Stimulated activated CD8-positive, alpha-beta memory T cell treated with anti-CD3 and anti-CD28 coated beads, Interleukin-15, amount 100 ng/mL, for 1 hour (primary cell): Measurements from ENCODE around the gene SLC25A30.
"Not testable (repeated sequence)": the region's sequence is repeated elsewhere in the genome, so short reads cannot be mapped to it uniquely, and the experiment has no call there.

Source experiments
- DNase-seq: peaks from one replicate; pipeline ENCODE4 v3.0.0-alpha.2; 2020; ENCODE audit warnings: low read depth

SLC25A30 gene

DNA sequence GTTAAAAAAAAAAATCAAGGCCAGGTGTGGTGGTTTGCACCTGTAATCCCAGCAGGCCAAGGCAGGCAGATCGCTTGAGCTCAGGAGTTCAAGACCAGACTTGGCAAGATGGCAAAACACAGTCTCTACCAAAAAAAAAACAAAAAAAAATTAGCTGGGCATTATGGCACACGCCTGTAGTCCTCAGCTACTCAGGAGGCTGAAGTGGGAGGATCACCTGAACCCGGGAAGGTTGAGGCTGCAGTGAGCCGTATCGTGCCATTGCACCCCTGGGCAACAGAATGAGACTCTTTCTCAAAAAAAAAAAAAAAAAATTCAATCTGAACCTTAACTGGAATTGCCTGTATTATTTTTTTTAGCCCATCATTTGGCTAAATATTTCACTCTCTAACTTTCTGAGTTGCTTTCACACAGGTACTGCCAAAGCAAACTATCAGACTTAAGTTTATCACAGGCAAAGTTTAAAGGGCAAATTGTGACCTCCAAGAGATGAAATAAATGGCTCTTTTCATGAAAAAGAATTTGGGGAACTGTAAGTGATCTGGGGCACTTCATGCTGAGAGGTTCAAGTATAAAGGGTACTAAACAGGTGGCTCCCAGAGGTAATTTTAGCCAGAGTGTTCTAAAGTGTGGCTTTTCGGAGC is 14.7 kb upstream of the SLC25A30 start:
- no peak for DNase-seq

DNA sequence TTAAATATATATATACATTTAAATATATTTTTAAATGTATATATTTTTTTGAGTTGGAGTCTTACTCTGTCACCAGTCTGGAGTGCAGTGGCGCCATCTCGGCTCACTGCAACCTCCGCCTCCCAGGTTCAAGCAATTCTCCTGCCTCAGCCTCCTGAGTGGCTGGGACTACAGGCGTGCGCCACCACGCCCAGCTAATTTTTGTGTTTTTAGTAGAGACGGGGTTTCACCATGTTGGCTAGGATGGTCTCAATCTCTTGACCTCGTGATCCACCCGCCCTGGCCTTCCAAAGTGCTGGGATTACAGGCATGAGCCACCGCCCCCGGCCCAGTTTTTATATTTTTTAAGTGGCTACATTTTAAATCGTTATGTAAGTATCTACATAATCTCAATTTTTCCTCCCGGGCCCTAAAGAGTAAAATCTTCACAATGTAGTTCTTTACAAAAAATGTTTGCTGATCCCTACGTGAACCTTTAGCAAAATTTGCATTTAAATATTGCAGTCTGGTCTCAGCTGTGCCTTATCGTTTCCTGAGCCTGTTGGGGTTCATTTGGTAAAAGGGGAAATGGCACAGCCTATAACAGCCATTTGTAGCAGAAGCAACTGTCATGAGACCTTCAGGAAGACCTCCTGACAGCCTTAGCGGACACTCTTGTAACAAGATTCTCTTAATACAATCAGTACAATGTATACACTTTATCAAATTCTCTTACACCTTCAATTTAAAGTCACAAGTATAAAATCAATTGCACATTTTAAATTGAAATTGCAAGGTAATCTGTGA is 8.1 kb upstream of the SLC25A30 start:
- DNase-seq, result not testable (repeated sequence)

DNA sequence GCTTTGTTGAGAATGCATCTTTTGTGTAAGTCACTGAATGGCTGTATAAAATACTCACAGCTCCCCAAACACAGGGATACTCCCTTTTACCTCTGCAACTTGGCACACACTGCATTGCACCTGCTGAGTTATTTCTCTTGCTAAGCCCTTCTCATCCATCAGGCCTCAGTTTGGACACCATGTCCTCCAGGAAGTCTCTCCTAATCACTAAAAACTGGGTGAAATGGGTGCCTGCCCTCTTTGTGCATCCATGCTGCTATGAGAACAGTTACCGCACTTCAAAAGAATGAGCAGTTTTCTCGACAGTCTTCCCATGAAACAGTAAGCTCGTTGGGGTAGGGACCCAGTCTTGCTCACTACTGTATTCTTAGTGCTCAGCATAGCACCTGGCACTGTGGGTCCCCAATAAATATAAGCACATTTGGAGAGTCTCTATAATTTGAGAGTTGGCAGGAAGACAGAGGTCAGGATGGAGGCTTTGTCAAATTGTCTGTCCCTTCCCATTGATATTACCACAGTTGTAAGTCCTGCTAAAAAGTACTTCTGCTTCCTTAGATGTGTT is 4.6 kb upstream of the SLC25A30 start:
- DNase-seq, result no peak

DNA sequence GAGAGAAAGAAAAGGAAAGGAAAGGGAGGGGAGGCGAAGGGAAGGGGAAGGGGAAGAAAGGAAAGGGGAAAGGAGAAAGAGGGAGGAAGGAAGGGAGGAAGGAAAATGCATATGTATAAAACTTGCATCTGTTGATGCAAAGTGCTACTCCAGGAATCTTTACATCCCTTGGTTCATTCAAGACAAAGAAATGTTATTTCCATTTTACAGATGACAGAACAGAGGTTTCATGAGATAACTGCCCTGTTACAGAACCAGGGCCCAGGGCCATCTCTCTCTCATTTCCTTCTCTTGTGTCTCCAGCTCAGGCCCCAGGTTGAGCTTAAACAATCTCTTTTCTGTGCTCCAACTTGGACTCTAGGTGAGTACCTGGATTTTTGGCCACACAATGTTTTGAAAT is 1.8 kb upstream of the SLC25A30 start:
- no peak for DNase-seq

DNA sequence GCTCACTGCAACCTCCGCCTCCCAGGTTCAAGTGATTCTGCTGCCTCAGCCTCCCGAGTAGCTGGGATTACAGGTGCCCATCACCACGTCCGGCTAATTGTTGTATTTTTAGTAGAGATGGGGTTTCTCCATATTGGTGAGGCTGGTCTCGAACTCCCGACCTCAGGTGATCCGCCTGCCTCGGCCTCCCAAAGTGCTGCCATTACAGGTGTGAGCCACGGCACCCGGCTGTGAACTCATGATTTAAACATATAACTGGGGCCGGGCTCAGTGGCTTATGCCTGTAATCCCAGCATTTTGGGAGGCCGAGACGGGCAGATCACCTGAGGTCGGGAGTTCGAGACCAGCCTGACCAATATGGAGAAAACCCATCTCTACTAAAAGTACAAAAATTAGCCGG is 1.2 kb upstream of the SLC25A30 start:
- not testable (repeated sequence) for DNase-seq

DNA sequence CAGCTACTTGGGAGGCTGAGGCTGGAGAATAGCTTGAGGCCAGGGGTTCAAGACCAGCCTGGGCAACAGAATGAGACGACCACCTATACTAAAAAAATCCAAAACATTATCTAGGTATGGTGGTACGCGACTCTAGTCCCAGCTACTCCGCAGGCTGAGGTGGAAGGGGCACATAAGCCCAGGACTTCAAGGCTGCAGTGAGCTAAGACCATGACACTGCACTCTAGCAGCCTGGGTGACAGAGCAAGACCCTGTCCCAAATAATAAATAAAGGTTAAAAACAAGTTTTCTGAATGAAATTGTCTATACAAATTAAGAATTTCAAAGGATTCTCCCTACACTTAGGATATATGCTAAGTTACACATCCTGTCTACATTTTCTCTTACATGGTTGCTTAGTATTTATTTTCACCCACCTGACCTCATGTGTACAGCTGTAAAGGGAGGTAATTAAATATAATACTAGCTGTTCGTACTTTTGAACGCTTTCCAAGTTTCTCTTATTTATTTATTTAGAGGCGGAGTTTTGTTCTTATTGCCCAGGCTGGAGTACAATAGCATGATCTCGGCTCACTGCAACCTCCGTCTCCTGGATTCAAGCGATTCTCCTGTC is 1.6 kb downstream of the SLC25A30 start:
- no peak for DNase-seq

DNA sequence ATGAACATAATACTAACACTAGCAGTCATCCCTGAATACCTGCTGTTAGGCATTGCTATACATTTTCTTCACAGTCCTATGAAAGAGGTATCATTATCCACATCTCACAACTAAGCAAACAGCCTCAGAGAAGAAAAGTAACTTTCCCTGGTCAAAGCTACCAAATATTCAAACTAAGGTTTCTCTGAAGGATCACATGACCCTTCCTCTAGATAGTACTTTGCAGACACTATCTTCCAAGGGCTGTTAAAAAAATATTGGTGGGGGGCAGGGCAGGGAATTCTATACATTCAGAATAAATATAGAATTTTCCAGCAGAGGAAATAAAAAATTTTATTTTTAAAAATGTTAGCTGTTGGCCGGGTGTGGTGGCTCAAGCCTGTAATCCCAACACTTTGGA is 3.1 kb downstream of the SLC25A30 start:
- no peak for DNase-seq

DNA sequence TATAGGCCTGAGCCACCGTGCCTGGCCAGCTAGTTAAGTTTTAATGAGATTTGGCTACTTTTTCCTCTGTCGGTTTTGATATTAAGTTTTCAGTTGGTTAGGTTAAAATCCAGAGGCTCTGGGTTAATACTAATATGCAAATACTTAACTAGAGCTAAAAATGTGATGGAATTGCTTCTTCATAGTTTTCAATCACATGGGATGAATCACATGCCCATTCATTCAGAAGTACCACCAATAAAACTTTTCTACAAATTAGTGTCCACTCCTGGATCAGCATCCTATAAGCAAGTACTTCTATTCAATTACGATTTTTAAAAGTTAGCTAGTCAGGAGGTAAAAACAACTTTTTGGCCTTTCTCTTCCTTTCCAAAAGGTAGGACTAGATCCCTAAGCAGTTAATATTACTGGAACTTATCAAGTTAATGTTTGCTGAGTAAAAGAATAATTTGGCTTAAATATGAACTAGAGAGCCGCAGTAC is 4.3 kb downstream of the SLC25A30 start:
- no peak for DNase-seq

DNA sequence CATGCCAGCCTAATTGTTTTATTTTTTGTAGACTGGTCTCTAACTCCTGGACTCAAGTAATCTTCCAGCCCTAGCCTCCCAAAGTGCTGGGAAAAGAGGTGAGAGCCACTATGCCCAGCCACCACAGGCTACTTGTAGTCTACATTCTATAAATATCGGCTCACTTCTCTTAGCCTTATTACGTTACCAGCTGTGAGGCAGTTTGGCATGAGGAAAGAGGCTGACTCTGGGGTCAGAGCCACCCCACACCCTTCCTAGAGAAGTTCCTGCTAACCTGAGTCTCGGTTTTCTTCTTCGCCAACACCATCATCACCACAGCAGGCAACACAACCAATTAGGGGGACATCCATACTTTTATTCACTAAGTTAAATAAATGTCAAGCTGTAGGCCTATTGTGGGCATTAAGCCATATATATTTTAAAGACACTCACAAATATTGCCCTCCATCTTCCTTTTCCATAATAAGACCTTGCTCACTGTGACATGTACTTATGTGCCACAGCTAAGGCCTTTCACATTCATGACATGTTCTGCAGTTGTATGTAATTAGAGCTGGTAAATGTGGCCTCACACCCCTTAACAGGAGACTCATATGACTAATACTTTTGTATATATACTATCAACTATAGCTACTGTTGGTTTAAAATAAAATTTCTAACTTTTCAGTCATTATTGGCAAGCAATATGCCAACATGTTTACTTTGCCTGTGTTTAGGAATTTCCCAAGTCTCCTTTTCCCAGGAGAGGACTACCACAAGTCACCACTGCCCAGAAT is 5.7 kb downstream of the SLC25A30 start:
- DNase-seq, result no peak

DNA sequence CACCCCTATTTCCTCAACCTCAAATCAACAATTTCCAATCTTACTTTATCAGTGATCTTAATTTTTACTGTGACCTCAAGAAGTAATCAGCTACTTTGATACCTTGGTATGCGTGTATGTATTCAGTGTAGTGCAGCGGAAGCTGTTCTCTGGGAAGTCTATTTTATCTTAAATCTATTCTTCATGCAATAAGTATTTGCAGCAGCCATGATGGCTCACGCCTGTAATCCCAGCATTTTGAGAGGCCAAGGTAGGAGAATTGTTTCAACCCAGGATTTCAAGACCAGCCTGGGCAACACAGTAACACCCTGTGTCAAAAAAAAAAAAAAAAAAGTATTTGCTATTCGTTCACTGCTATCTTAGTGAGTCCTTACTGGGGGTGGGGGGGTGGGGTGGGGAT is 6.5 kb downstream of the SLC25A30 start:
- DNase-seq, result no peak

DNA sequence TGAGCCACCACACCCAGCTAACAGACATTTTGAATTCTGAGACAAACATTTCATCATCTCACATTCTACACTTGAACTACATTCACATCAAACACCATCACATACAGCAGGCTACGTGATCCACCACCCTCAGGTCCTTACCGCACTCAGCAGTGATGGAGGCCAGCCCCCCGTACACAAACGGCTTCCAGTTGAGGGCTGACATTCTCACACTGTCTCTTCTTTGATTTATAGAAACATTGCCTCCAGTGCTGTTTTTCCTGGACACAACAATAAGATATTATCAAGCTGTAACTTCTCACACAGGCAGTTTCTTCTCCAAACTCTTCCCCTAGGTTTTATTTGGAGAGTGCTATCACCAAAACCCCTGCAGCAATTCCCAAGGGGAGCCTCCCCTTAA is 7.0 kb downstream of the SLC25A30 start:
- DNase-seq, result no peak

DNA sequence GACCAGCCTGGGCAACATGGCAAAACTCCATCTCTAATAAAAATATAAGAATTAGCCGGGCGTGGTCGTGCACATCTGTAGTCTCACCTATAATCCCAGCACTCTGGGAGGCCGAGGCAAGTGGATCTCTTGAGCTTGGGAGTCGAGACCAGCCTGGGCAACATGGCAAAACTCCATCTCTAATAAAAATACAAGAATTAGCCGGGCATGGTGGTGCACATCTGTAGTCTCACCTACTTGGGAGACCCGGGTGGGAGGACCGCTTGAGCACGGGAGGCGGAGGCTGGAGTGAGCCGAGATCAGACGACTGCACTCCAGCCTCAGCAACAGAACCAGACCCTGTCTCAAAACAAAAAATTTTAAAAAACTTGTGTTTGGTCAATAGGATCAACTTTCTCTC is 7.7 kb downstream of the SLC25A30 start:
- DNase-seq, result no peak

DNA sequence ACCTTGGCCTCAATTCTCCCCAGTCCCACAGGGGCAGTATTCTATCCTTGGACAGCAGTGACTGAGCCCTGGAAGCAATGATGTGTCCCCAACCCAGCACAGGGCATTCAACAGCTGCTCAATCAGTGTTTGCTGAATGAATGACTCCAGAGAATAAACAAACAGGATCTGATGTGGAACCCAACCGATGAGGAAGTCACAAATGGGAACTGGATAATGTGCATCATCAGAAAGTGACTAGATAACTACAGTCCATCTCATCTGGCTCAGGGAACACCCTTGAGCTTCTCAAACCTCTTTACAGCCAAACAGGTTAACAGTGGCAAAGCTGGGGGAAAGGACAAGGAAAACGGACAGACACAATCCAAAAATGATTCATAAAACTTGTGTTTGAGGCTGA is 8.2 kb downstream of the SLC25A30 start:
- no peak for DNase-seq

DNA sequence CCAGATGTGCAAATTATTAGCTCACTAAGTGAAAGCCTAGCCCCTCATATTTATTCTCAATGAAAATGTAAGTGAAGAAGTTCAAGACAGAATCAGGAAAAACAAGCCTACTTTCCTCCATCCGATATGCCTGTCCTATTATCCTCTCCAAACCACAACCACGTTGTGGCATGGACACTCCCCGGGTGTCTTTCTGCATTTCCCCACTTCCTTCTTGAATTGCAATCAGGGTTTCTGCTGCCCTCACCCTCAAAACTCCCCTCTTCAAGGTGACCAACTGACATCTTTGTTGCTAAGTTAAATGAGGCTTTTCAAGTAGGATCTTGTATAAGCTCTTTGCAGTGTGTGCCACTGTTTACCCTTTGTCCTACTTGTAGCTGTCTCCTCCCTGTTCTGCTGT is 11.8 kb downstream of the SLC25A30 start:
- no peak for DNase-seq

DNA sequence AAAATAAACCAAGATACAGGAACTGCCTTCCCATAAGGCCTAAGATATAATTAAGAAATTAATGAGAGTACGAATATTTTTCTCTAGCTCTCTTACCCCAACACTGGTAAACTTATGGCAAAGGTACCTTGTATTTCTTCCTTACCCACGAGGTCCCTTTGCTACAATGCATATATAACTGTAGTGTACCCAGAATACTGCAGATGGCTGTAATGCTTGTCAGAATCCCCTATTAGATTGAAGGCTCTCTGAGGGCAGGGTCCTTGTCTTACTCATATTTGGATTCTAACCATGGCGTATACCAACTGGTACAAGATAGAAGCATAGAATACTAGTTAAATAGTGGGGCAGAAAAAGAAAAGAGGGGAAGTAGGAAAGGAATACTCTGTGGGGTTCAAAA is 15.1 kb downstream of the SLC25A30 start:
- no peak for DNase-seq

DNA sequence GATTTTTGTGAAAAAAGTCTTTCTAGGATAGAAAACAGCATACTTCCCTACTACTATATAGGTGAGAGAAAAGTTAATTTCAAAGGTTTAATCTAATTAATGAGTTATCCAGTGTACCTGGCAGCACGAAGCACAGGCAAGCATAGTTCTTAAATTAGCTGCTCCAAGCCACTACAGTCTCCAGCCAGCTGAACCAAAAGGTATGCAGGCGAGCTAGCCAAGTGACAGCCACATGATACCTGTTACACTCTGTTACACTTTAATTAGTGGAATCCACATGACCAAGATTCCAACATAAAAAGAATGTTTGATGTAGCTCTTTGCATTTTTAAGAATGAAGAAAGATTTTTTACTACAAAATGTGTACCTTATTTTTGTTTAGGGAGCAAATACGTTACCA is 15.5 kb downstream of the SLC25A30 start:
- no peak for DNase-seq

DNA sequence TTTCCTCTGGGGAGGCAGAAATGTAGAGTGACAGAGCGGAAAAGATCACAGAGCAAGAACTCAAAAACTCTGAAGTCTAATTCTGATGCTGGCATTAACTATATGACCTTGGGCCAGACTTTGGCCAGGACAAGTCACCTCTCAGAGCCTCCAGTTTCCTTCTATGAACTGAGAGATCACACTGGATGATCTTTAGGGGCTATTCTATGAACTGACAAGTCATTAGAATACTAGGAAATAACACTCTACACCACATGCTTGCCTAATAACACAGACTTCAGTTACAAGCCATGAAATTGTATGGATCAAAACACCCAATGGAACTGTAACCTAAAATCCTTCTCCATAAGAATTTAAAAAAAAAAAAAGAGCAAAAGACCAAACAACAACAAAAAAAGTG is 16.9 kb downstream of the SLC25A30 start:
- no peak for DNase-seq

DNA sequence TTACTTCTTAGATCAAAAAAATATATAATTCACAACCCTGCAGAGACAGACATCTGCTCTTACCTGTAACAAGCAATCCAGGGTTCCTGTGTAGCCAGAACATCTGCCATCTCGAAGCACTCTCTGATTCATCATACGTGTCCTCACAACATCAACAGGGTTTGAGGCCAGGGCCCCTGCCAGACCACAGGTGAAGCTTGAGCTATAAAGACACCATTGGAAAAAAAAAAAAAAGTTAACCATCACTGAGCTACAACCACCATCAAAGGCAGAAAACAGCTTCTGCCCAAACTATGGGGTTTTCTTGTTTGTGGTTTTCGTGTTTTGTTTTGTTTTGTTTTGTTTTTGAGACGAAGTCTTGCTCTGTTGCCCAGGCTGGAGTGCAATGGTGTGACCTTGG is 19.3 kb downstream of the SLC25A30 start:
- DNase-seq, result no peak

DNA sequence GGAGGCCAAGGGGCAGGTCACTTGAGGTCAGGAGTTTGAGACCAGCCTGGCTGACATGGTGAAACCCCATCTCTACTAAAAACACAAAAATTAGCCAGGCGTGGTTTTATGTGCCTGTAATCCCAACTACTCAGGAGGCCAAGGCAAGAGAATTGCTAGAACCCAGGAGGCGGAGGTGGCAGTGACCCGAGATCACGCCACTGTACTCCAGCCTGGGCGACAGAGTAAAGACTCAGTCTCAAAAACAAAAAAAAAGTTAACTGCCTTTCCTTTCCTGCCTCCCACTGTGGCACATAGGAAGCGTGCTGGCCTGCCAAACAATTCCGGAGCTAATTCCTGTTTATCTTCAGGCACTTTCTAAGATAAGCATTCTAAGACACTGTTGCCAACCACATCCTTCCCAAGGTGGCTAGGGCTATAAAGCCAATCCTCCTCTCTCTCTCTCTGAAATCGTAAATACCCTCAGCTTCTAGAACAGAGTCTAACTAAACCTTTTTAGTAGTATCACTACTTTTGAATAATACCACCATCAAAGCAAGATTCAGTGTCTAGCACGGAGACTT is 21.6 kb downstream of the SLC25A30 start:
- DNase-seq, result no peak

DNA sequence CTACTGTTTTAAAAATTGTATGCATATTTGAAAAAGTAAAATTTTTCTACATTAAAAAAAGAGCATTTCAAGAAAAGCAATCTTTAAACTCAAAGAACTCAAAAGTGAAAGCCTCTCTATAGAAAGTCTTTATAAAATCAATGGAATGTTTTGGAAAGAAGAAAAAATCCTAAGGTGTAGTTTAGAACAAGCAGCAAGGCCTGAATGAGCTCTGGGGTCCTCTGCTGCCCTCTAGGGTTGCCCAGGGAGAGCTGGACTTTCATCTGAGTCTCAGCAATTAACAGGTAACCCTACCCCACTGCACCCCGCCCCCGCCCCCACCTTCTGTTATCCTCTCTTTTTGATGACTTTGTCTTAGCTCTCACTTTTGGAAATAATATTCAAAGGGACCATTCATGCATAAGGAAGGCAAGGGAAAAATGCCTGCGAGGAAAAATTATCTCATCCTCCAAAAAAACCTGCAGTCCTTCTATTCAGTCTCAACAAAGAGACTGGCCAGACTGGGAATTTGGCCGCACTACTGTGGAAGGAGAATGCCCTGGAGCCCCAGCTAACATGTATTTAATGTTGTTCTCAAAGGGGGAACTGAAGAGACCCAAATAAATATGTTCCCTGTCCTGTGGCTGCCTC is 24.1 kb downstream of the SLC25A30 start:
- no peak for DNase-seq

DNA sequence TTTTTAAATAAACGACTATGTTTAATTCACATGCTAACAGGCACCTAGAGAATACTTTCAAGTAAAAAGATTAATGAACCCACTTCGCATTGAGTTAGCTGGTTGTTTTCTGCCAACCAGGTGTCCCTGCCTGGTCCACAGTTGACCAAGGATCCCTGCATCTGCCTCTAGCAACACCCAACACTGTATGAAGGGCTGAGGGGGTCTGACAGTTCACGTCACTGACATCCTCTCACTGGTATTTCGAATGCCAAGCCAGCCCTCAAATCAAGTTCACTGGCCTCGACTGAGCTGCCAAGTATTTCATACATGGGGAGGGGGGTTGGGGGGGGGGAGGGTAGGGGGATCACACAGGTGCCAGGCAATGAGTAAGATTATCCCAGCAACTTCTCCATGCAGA is 25.4 kb downstream of the SLC25A30 start:
- DNase-seq, result no peak
